Astrocyte (in vitro differentiated cells and primary cell): ENCODE data around the gene ZBTB12. TPM values are rescaled to one million over a fixed set of nuclear protein-coding genes. Genes with fewer than 3 reads are reported as not detected.

Experiments
- DNase-seq: peaks from one replicate; pipeline ENCODE4 v3.0.0-alpha.2; 2010; ENCODE audit warnings: low read depth
- FAIRE-seq: peaks from 2 replicates; lab custom pipeline; 2011; peaks lifted over from hg19 to GRCh38; lab: Jason Lieb, UNC
- H2AFZ ChIP-seq: 2 replicates; pipeline ENCODE4 v1.6.0; 2012; ENCODE audit warnings: low read depth, low read length, inconsistent platforms
- H3K27ac ChIP-seq: 2 replicates; pipeline ENCODE4 v1.5.1; 2011; ENCODE audit warnings: low read depth, low read length, inconsistent platforms
- H3K27me3 ChIP-seq: 2 replicates; pipeline ENCODE4 v1.6.0; 2011; ENCODE audit warnings: low read length, inconsistent platforms; ENCODE audit not compliant: insufficient read depth
- H3K36me3 ChIP-seq: 2 replicates; pipeline ENCODE4 v1.5.1; 2011; ENCODE audit warnings: low read length, inconsistent platforms; ENCODE audit not compliant: insufficient read depth
- H3K4me1 ChIP-seq: 2 replicates; pipeline ENCODE4 v1.5.1; 2011; ENCODE audit warnings: low read length, inconsistent platforms; ENCODE audit not compliant: insufficient read depth
- H3K4me2 ChIP-seq: 2 replicates; pipeline ENCODE4 v1.6.0; 2012; ENCODE audit warnings: low read length, inconsistent platforms
- H3K4me3 ChIP-seq: 2 replicates; pipeline ENCODE4 v1.5.1; 2011; ENCODE audit warnings: low read depth, mild to moderate bottlenecking, low read length, inconsistent platforms; ENCODE audit not compliant: insufficient read depth
- H3K79me2 ChIP-seq: 2 replicates; pipeline ENCODE4 v1.6.0; 2012; ENCODE audit warnings: mild to moderate bottlenecking, low read length, inconsistent platforms; ENCODE audit not compliant: insufficient read depth
- H3K9ac ChIP-seq: 2 replicates; pipeline ENCODE4 v1.6.0; 2012; ENCODE audit warnings: mild to moderate bottlenecking, low read length, inconsistent platforms
- H3K9me3 ChIP-seq: 2 replicates; pipeline ENCODE4 v1.5.1; 2012; ENCODE audit warnings: low read depth, mild to moderate bottlenecking, low read length, inconsistent platforms; ENCODE audit not compliant: insufficient read depth
- H4K20me1 ChIP-seq: 2 replicates; pipeline ENCODE4 v1.6.0; 2012; ENCODE audit warnings: low read length, inconsistent platforms; ENCODE audit not compliant: insufficient read depth
- H3K27ac Mint-ChIP-seq: one replicate; pipeline ENCODE4 v1.8.0; 2021; ENCODE audit warnings: mild to moderate bottlenecking, mixed read lengths; ENCODE audit not compliant: unreplicated experiment
- H3K27me3 Mint-ChIP-seq: one replicate; pipeline ENCODE4 v1.8.0; 2021; ENCODE audit warnings: low read depth, mixed read lengths; ENCODE audit not compliant: unreplicated experiment
- H3K36me3 Mint-ChIP-seq: one replicate; pipeline ENCODE4 v1.8.0; 2021; ENCODE audit warnings: low read depth, mixed read lengths; ENCODE audit not compliant: unreplicated experiment
- H3K4me1 Mint-ChIP-seq: one replicate; pipeline ENCODE4 v1.8.0; 2021; ENCODE audit warnings: low read depth, mixed read lengths; ENCODE audit not compliant: unreplicated experiment
- H3K4me3 Mint-ChIP-seq: one replicate; pipeline ENCODE4 v1.8.0; 2021; ENCODE audit warnings: mild to moderate bottlenecking, moderate library complexity, mixed read lengths; ENCODE audit not compliant: unreplicated experiment
- H3K9me3 Mint-ChIP-seq: one replicate; pipeline ENCODE4 v1.8.0; 2021; ENCODE audit warnings: mild to moderate bottlenecking, mixed read lengths; ENCODE audit not compliant: unreplicated experiment
- EZH2 ChIP-seq: IDR thresholded peaks from 2 replicates; pipeline ENCODE4 v1.6.1; 2012; ENCODE audit warnings: mild to moderate bottlenecking, low read length, inconsistent platforms; ENCODE audit not compliant: insufficient read depth
- total RNA-seq: library from RNA; stranded (reverse); gene quantifications from 2 replicates; pipeline ENCODE4 v1.2.1, GENCODE V29; 2021
- TF ChIP-seq, protein P1 (sequence below): IDR thresholded peaks from 2 replicates; pipeline ENCODE4 v1.5.1; 2011; ENCODE audit warnings: low read depth, mild to moderate bottlenecking, inconsistent platforms, low read length, moderate library complexity; ENCODE audit not compliant: insufficient read depth

ZBTB12 gene
- total RNA-seq, 1 donor from 2014 or later, result 4.6 TPM

DNA sequence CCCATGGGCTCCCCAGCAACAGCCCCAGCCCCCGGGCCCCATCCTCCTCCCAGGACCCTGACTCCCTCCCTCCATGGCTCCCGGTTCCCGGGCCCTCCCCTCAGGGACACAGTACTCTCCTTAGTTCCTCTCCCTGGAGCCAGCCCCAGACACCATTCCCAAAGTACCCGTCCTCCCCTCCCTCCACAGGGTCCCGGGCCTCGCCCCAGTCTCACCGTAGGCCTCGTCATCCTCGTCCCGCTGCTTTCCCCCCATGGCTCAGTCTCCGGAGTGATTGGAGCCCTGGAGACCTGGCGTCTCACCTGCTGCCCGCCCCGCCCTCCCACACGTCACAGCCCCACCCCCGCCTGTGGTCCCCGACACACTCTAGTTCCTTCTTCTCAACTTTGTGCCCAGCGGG is 23.2 kb downstream of the ZBTB12 start, which contains the start of gene SLC44A4:
Gene SLC44A4 (minus strand): TSS at position 272 of the 400 bp plus-strand sequence. CDS start 17 bp downstream, at position 255.
- peaks cover 15% of the 10 kb centered on the region for H3K36me3 Mint-ChIP-seq
- no peaks in the 10 kb centered on the region for H3K27me3 ChIP-seq
- no peaks in the 10 kb centered on the region for H3K9me3 Mint-ChIP-seq
- H4K20me1 ChIP-seq, result peaks cover 7% of the 10 kb centered on the region
- H3K27ac ChIP-seq, result no peak within 1 kb of the TSS
- no peak for DNase-seq
- TF ChIP-seq, protein P1, sequence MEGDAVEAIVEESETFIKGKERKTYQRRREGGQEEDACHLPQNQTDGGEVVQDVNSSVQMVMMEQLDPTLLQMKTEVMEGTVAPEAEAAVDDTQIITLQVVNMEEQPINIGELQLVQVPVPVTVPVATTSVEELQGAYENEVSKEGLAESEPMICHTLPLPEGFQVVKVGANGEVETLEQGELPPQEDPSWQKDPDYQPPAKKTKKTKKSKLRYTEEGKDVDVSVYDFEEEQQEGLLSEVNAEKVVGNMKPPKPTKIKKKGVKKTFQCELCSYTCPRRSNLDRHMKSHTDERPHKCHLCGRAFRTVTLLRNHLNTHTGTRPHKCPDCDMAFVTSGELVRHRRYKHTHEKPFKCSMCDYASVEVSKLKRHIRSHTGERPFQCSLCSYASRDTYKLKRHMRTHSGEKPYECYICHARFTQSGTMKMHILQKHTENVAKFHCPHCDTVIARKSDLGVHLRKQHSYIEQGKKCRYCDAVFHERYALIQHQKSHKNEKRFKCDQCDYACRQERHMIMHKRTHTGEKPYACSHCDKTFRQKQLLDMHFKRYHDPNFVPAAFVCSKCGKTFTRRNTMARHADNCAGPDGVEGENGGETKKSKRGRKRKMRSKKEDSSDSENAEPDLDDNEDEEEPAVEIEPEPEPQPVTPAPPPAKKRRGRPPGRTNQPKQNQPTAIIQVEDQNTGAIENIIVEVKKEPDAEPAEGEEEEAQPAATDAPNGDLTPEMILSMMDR, result no peak
- TF ChIP-seq EZH2, result no peak
- no peaks in the 10 kb centered on the region for H3K9me3 ChIP-seq
- no peak within 1 kb of the TSS for H3K4me3 ChIP-seq
- H3K27me3 Mint-ChIP-seq, result peaks cover 4% of the 10 kb centered on the region
- H2AFZ ChIP-seq, result no peak within 1 kb of the TSS
- no peak within 1 kb of the TSS for H3K9ac ChIP-seq
- no peak for FAIRE-seq
- H3K27ac Mint-ChIP-seq, result no peak within 1 kb of the TSS
- H3K4me1 ChIP-seq, result peaks cover 4% of the 10 kb centered on the region
- peaks cover 10% of the 10 kb centered on the region for H3K4me1 Mint-ChIP-seq
- no peak within 1 kb of the TSS for H3K4me2 ChIP-seq
- H3K4me3 Mint-ChIP-seq, result no peak within 1 kb of the TSS
- peaks cover 23% of the 10 kb centered on the region for H3K36me3 ChIP-seq
- H3K79me2 ChIP-seq, result no peaks in the 10 kb centered on the region

DNA sequence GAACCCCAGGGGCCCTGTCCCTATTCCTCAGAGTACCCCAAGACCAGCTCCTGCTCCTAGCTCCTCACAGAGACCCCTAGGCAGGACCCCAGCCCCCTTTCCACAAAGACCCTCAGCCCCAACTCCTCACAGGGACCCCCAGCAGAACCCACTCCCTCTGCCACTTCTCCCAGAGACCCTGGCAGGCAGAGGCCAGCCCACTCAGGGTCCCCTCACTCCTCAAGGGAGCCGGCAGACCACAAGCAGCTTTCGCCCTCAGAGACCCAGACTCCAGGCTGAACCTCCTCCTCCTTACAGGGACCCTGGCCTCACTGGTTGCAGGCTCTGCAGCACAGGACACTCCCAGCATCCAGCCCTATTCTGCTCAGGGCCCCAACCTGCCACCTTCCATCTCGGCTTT is 23.7 kb downstream of the ZBTB12 start:
- Histone ChIP-seq H3K4me1 (peaks cover 4% of the 10 kb centered on the region), H3K27ac (no peak overlapping the region), H2AFZ (no peak overlapping the region), H4K20me1 (peaks cover 7% of the 10 kb centered on the region), H3K9me3 (no peaks in the 10 kb centered on the region), H3K4me3 (no peak overlapping the region), H3K79me2 (no peaks in the 10 kb centered on the region), H3K9ac (no peak overlapping the region), H3K4me2 (no peak overlapping the region), H3K36me3 (peaks cover 18% of the 10 kb centered on the region), H3K27me3 (no peaks in the 10 kb centered on the region)
- Mint-ChIP-seq H3K27ac (no peak overlapping the region), H3K4me1 (peaks cover 10% of the 10 kb centered on the region), H3K27me3 (peaks cover 4% of the 10 kb centered on the region), H3K36me3 (peaks cover 15% of the 10 kb centered on the region), H3K4me3 (no peak overlapping the region), H3K9me3 (no peaks in the 10 kb centered on the region)
- FAIRE-seq (no peak), DNase-seq (no peak)
- no peak for TF ChIP-seq EZH2
- TF ChIP-seq, protein P1, result no peak

DNA sequence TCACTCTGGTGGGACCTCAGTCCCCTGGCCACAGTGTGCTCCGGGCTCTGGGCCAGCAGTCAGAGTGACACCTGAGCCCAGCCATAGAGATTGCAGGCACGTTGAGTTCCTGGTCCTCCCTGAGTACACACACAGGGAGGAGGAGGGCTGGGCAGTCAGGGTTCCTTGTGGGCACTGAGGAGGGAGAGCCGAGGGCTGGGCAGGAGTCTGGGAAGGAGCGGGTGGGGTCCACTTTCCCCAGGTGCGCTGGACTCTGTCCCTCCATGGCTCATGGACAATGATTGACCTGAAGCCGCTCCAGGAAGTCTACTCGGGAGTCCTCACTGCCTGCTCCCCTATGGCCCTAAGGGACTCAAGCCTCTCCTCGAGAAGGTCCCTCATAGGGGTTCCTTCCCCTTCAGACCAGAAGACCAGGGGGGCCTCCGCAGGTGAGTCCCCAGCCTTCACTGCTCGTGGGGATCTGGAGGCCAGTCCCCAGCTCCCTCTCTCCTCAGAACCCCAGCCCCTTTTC is 24.2 kb downstream of the ZBTB12 start:
- FAIRE-seq, result no peak
- Mint-ChIP-seq H3K27ac (no peak overlapping the region), H3K36me3 (peaks cover 15% of the 10 kb centered on the region), H3K27me3 (peaks cover 4% of the 10 kb centered on the region), H3K4me1 (peaks cover 10% of the 10 kb centered on the region), H3K9me3 (no peaks in the 10 kb centered on the region), H3K4me3 (no peak overlapping the region)
- Histone ChIP-seq H3K9me3 (no peaks in the 10 kb centered on the region), H4K20me1 (peaks cover 7% of the 10 kb centered on the region), H3K9ac (no peak overlapping the region), H3K4me2 (no peak overlapping the region), H3K27me3 (no peaks in the 10 kb centered on the region), H3K27ac (no peak overlapping the region), H3K36me3 (peaks cover 17% of the 10 kb centered on the region), H2AFZ (no peak overlapping the region), H3K79me2 (no peaks in the 10 kb centered on the region), H3K4me1 (peaks cover 2% of the 10 kb centered on the region), H3K4me3 (no peak overlapping the region)
- TF ChIP-seq, protein P1, result no peak
- TF ChIP-seq EZH2, result no peak
- DNase-seq, result no peak
